GM19455 (cell line): Measurements from ENCODE around the gene NUP210.

Experiments used
- ATAC-seq: cut with Tn5 transposase; IDR thresholded peaks from one replicate; pipeline ENCODE4 v1.9.1; 2021; ENCODE audit not compliant: unreplicated experiment

The NUP210 gene

GRCh38 chr3:13407926-13408325 is 12.2 kb downstream of the NUP210 start:
- no peak for ATAC-seq

GRCh38 chr3:13407475-13407874 is 12.6 kb downstream of the NUP210 start:
- ATAC-seq = no peak

GRCh38 chr3:13406190-13406589 is 13.9 kb downstream of the NUP210 start:
- ATAC-seq = no peak

- no peak for ATAC-seq
Observed at GRCh38 chr3:13405614-13406013, 14.5 kb downstream of the NUP210 start.

GRCh38 chr3:13404626-13405452 is 15.3 kb downstream of the NUP210 start:
- ATAC-seq = no peak

GRCh38 chr3:13403847-13404246 is 16.3 kb downstream of the NUP210 start:
- no peak for ATAC-seq

- ATAC-seq = no peak
Observed at GRCh38 chr3:13403213-13403819, 16.8 kb downstream of the NUP210 start.

- no peak for ATAC-seq
Observed at GRCh38 chr3:13401149-13401548, 19.0 kb downstream of the NUP210 start.

GRCh38 chr3:13400114-13400673 is 19.9 kb downstream of the NUP210 start:
- ATAC-seq = no peak

- ATAC-seq = no peak
Observed at GRCh38 chr3:13399603-13400002, 20.5 kb downstream of the NUP210 start.

GRCh38 chr3:13397316-13397715 is 22.8 kb downstream of the NUP210 start:
- no peak for ATAC-seq

GRCh38 chr3:13394363-13394762 is 25.8 kb downstream of the NUP210 start:
- ATAC-seq = no peak

- ATAC-seq = no peak
Observed at GRCh38 chr3:13393427-13394360, 26.4 kb downstream of the NUP210 start.

- ATAC-seq = no peak
Observed at GRCh38 chr3:13391308-13391707, 28.8 kb downstream of the NUP210 start.

GRCh38 chr3:13389378-13389777 is 30.7 kb downstream of the NUP210 start:
- ATAC-seq = no peak

GRCh38 chr3:13388816-13389215 is 31.3 kb downstream of the NUP210 start:
- ATAC-seq = no peak

GRCh38 chr3:13385373-13385965 is 34.7 kb downstream of the NUP210 start:
- no peak for ATAC-seq

GRCh38 chr3:13380971-13381370 is 39.2 kb downstream of the NUP210 start:
- no peak for ATAC-seq

GRCh38 chr3:13379201-13379830 is 40.8 kb downstream of the NUP210 start:
- no peak for ATAC-seq

GRCh38 chr3:13378155-13378554 is 42.0 kb downstream of the NUP210 start:
- no peak for ATAC-seq
